HG03280 (cell line): ENCODE measurements around the gene NSFL1C.
A peak's percentile ranks its signal among the peaks of the same experiment; 100 is the strongest.

Source experiments
- ATAC-seq: cut with Tn5 transposase; IDR thresholded peaks from one replicate; pipeline ENCODE4 v1.9.1; 2021; ENCODE audit warnings: mild to moderate bottlenecking, moderate library complexity; ENCODE audit not compliant: unreplicated experiment

Gene NSFL1C

GRCh38 chr20:1393507-1393882 is 73.2 kb downstream of the NSFL1C start:
- ATAC-seq = no peak

- ATAC-seq = peak; percentile 87
Measured at GRCh38 chr20:1392693-1393506, 73.7 kb downstream of the NSFL1C start, which contains the start of gene FKBP1A. Gene FKBP1A, minus strand, starts transcription at chr20:1393054. Its CDS starts 56 bp downstream, at chr20:1392998.

DNA sequence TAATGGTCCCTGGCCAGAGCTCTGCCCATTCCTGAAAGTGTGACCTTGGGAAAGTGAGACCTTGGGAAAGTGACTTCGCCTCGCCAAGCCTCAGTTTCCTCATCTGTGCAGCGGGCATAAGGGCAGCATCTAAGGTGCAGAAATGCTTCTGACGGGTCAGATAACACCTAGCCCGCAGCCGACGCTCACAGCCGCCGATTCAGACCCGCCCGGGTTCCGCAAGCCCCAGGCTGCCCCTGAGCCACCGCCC is 74.3 kb downstream of the NSFL1C start:
- ATAC-seq = no peak
